ENCODE measurements around the gene CLEC11A. TPM values are rescaled to one million over a fixed set of nuclear protein-coding genes. Genes with fewer than 3 reads are reported as not detected.

CLEC11A gene
- total RNA-seq (2022; extraction: Qiagen RNA extraction; ENCODE audit: low read depth): 5.1 to 11.7 TPM (median 9.1 TPM) in 5 replicates

GRCh38 chr19:50723069-50723468 lies at the start of gene CLEC11A:
TSS of gene CLEC11A (plus strand) at chr19:50723364. CDS start at chr19:50723526, 162 bp downstream.

GRCh38 chr19:50719566-50719965 lies 3.6 kb upstream of the CLEC11A start, which contains the start of gene SHANK1:
TSS of gene SHANK1 (minus strand) at chr19:50719802. CDS start at chr19:50716919, 2,883 bp downstream.

DNA sequence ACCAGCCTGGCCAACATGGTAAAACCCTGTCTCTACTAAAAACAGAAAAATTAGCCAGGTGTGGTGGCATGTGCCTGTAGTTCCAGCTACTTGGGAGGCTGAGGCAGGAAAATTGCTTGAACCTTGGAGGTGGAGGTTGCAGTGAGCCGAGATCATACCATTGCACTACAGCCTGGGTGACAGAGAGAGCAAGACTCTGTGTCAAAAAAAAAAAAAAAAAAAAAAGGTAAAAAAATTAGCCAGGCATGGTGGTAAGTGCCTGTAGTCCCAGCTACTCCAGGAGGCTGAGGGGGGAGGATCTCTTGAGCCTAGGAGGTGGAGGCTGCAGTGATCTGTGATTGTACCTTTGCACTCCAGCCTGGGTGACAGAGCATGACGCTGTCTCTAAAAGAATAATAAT lies 47.0 kb downstream of the CLEC11A start, which contains the start of gene GPR32:
GPR32 (plus strand) TSS at position 301 of the 400 bp plus-strand sequence. CDS start 137 bp downstream, outside the sequence.

Other genes starting within 250 kb of the CLEC11A start
- gene EMC10, start 246.9 kb upstream of the CLEC11A start, total RNA-seq (2022; extraction: Qiagen RNA extraction; ENCODE audit: low read depth): 79.6 to 159 TPM (median 151 TPM) in 5 replicates
- gene GARIN5A, start 246.5 kb upstream of the CLEC11A start, total RNA-seq (2022; extraction: Qiagen RNA extraction; ENCODE audit: low read depth): 1.7 to 3.0 TPM (median 2.1 TPM) in 5 replicates
- 43.9 to 92.5 TPM (median 82.2 TPM) in 5 replicates for gene JOSD2, start 212.2 kb upstream of the CLEC11A start, total RNA-seq (2022; extraction: Qiagen RNA extraction; ENCODE audit: low read depth)
- gene ASPDH, start 209.5 kb upstream of the CLEC11A start, total RNA-seq (2022; extraction: Qiagen RNA extraction; ENCODE audit: low read depth): not detected in 5 replicates
- gene LRRC4B, start 154.9 kb upstream of the CLEC11A start, total RNA-seq (2022; extraction: Qiagen RNA extraction; ENCODE audit: low read depth): 0.38 to 0.68 TPM (median 0.58 TPM) in 5 replicates
- gene SYT3, start 83.5 kb upstream of the CLEC11A start, total RNA-seq (2022; extraction: Qiagen RNA extraction; ENCODE audit: low read depth): 0.39 to 0.93 TPM (median 0.66 TPM) in 5 replicates
- 3.9 to 12.5 TPM (median 10.5 TPM) in 5 replicates for gene C19orf81, start 73.9 kb upstream of the CLEC11A start, total RNA-seq (2022; extraction: Qiagen RNA extraction; ENCODE audit: low read depth)
- 0.06 to 0.95 TPM (median 0.19 TPM) in 5 replicates for gene SHANK1, start 3.6 kb upstream of the CLEC11A start, total RNA-seq (2022; extraction: Qiagen RNA extraction; ENCODE audit: low read depth)
- not detected in 5 replicates for gene GPR32, start 47.1 kb downstream of the CLEC11A start, total RNA-seq (2022; extraction: Qiagen RNA extraction; ENCODE audit: low read depth)
- not detected in 5 replicates for gene ACP4, start 67.1 kb downstream of the CLEC11A start, total RNA-seq (2022; extraction: Qiagen RNA extraction; ENCODE audit: low read depth)
- gene KLK1, start 100.4 kb downstream of the CLEC11A start, total RNA-seq (2022; extraction: Qiagen RNA extraction; ENCODE audit: low read depth): 0.15 TPM in 1 of 5 replicates, not detected in the others
- not detected in 5 replicates for gene KLK15, start 110.2 kb downstream of the CLEC11A start, total RNA-seq (2022; extraction: Qiagen RNA extraction; ENCODE audit: low read depth)
- gene KLK3, start 131.6 kb downstream of the CLEC11A start, total RNA-seq (2022; extraction: Qiagen RNA extraction; ENCODE audit: low read depth): not detected in 5 replicates
- 0.27 TPM in 1 of 5 replicates, not detected in the others for gene KLK2, start 150.1 kb downstream of the CLEC11A start, total RNA-seq (2022; extraction: Qiagen RNA extraction; ENCODE audit: low read depth)
- gene KLK4, start 188.0 kb downstream of the CLEC11A start, total RNA-seq (2022; extraction: Qiagen RNA extraction; ENCODE audit: low read depth): 0.41 TPM in 1 of 5 replicates, not detected in the others
- gene KLK5, start 229.7 kb downstream of the CLEC11A start, total RNA-seq (2022; extraction: Qiagen RNA extraction; ENCODE audit: low read depth): not detected in 5 replicates
- 0.22 to 1.1 TPM (median 0.66 TPM) in 5 replicates for gene KLK6, start 246.2 kb downstream of the CLEC11A start, total RNA-seq (2022; extraction: Qiagen RNA extraction; ENCODE audit: low read depth)